Smooth muscle cell (in vitro differentiated cells): ENCODE results near the gene NAGLU. TPM values are rescaled to one million over a fixed set of nuclear protein-coding genes. Genes with fewer than 3 reads are reported as not detected.

Experiments
- DNase-seq: peaks from one replicate; lab custom pipeline; 2025; ENCODE audit not compliant: unreplicated experiment; lab: John Stamatoyannopoulos, UW
- H2AFZ ChIP-seq: fragments of 200-600 bp; sonication (generic); 2 replicates; pipeline ENCODE4 v1.6.0; 2016; ENCODE audit warnings: antibody characterized with exemption, low read depth, mild to moderate bottlenecking
- H3F3A ChIP-seq: fragments of 200-600 bp; sonication (generic); 2 replicates; pipeline ENCODE4 v1.6.0; 2017; ENCODE audit warnings: antibody characterized with exemption, low read depth
- H3K27ac ChIP-seq: fragments of 200-600 bp; sonication (generic); 2 replicates; pipeline ENCODE4 v1.5.1; 2016; ENCODE audit warnings: low read depth, mild to moderate bottlenecking
- H3K27me3 ChIP-seq: fragments of 200-600 bp; sonication (generic); 2 replicates; pipeline ENCODE4 v1.6.1; 2016; ENCODE audit warnings: low read depth, mild to moderate bottlenecking
- H3K36me3 ChIP-seq: fragments of 200-600 bp; sonication (generic); 2 replicates; pipeline ENCODE4 v1.5.1; 2016; ENCODE audit warnings: low read depth
- H3K4me1 ChIP-seq: fragments of 200-600 bp; sonication (generic); 2 replicates; pipeline ENCODE4 v1.5.1; 2016; ENCODE audit warnings: low read depth
- H3K4me2 ChIP-seq: fragments of 200-600 bp; sonication (generic); 2 replicates; pipeline ENCODE4 v1.6.0; 2016; ENCODE audit warnings: mild to moderate bottlenecking
- H3K4me3 ChIP-seq: fragments of 200-600 bp; sonication (generic); 2 replicates; pipeline ENCODE4 v1.5.1; 2016; ENCODE audit warnings: mild to moderate bottlenecking
- H3K79me2 ChIP-seq: fragments of 200-600 bp; sonication (generic); 2 replicates; pipeline ENCODE4 v1.6.0; 2016; ENCODE audit warnings: low read depth, mild to moderate bottlenecking
- H3K9ac ChIP-seq: fragments of 200-600 bp; sonication (generic); 2 replicates; pipeline ENCODE4 v1.6.0; 2016; ENCODE audit warnings: low read depth
- H3K9me3 ChIP-seq: fragments of 200-600 bp; sonication (generic); replicated peaks from 2 replicates; pipeline ENCODE4 v1.5.1; 2016; ENCODE audit warnings: low read depth
- H4K20me1 ChIP-seq: fragments of 200-600 bp; sonication (generic); 2 replicates; pipeline ENCODE4 v1.6.0; 2016; ENCODE audit warnings: low read depth
- CTCF ChIP-seq: fragments of 200-600 bp; sonication (generic); IDR thresholded peaks from 2 replicates; pipeline ENCODE4 v1.5.1; 2017; ENCODE audit warnings: borderline replicate concordance, mild to moderate bottlenecking, antibody characterized with exemption; ENCODE audit not compliant: insufficient read depth, poor library complexity, severe bottlenecking
- WGBS: methylation state at CpG from one replicate; pipeline ENCODE4 v1.1.7; 2016; ENCODE audit warnings: low lambda C conversion rate; 5-methylcytosine and 5-hydroxymethylcytosine counted together
- polyA plus RNA-seq: library from polyadenylated mRNA; unstranded; fragments of >200 nt; fragmentation: Nextera tagmentation; extraction: Ambion mirVana; gene quantifications from 2 replicates; pipeline ENCODE4 v1.2.1, GENCODE V29; 2016
- total RNA-seq: library from RNA; depleted of rRNA; stranded (reverse); fragments of >200 nt; gene quantifications from 2 replicates; pipeline ENCODE4 v1.2.3, GENCODE V29; 2014

The NAGLU gene
- total and polyA plus RNA-seq, 2 experiments from 2014 or later, result 23.0 to 51.6 TPM

GRCh38 chr17:42521036-42521435 is 15.0 kb upstream of the NAGLU start:
- Histone ChIP-seq H3F3A (peaks cover 13% of the 10 kb centered on the region), H3K4me3 (no peak overlapping the region), H3K4me1 (peaks cover 36% of the 10 kb centered on the region), H3K9ac (peak overlapping the region; percentile 37), H3K79me2 (no peaks in the 10 kb centered on the region), H2AFZ (no peak overlapping the region), H3K9me3 (no peaks in the 10 kb centered on the region), H4K20me1 (no peaks in the 10 kb centered on the region), H3K27ac (peak overlapping the region; percentile 98), H3K36me3 (no peaks in the 10 kb centered on the region), H3K27me3 (no peaks in the 10 kb centered on the region), H3K4me2 (peak overlapping the region; percentile 69)
- TF ChIP-seq CTCF, result no peak
- no peak for DNase-seq
- 78% methylated on average over 8 of the region's 8 CpGs for WGBS

- H3K27ac ChIP-seq, result peak overlapping the region; percentile 98
- no peaks in the 10 kb centered on the region for H3K9me3 ChIP-seq
- WGBS, result 90% methylated on average over 11 of the region's 11 CpGs
- no peak overlapping the region for H2AFZ ChIP-seq
- H3K36me3 ChIP-seq, result no peaks in the 10 kb centered on the region
- no peak overlapping the region for H3K9ac ChIP-seq
- no peak for DNase-seq
- no peaks in the 10 kb centered on the region for H4K20me1 ChIP-seq
- H3K4me1 ChIP-seq, result peaks cover 36% of the 10 kb centered on the region
- TF ChIP-seq CTCF, result no peak
- peaks cover 13% of the 10 kb centered on the region for H3F3A ChIP-seq
- H3K27me3 ChIP-seq, result no peaks in the 10 kb centered on the region
- peak overlapping the region; percentile 69 for H3K4me2 ChIP-seq
- no peak overlapping the region for H3K4me3 ChIP-seq
- no peaks in the 10 kb centered on the region for H3K79me2 ChIP-seq
Measured at GRCh38 chr17:42521666-42522262, 14.3 kb upstream of the NAGLU start.

- no peak overlapping the region for H2AFZ ChIP-seq
- H3K79me2 ChIP-seq, result no peaks in the 10 kb centered on the region
- H3K9ac ChIP-seq, result no peak overlapping the region
- H3F3A ChIP-seq, result peaks cover 11% of the 10 kb centered on the region
- peak overlapping the region; percentile 98 for H3K27ac ChIP-seq
- peaks cover 36% of the 10 kb centered on the region for H3K4me1 ChIP-seq
- H3K4me2 ChIP-seq, result peak overlapping the region; percentile 69
- H3K9me3 ChIP-seq, result no peaks in the 10 kb centered on the region
- no peaks in the 10 kb centered on the region for H3K36me3 ChIP-seq
- no peak for TF ChIP-seq CTCF
- no peak overlapping the region for H3K4me3 ChIP-seq
- WGBS, result 95% methylated on average over 9 of the region's 9 CpGs
- H4K20me1 ChIP-seq, result no peaks in the 10 kb centered on the region
- H3K27me3 ChIP-seq, result no peaks in the 10 kb centered on the region
- no peak for DNase-seq
Measured at GRCh38 chr17:42522263-42522790, 13.7 kb upstream of the NAGLU start.

- 98% methylated on average over 8 of the region's 8 CpGs for WGBS
- H3K9me3 ChIP-seq, result no peaks in the 10 kb centered on the region
- no peak overlapping the region for H3K4me3 ChIP-seq
- no peak for DNase-seq
- H3K27ac ChIP-seq, result peak overlapping the region; percentile 98
- peaks cover 36% of the 10 kb centered on the region for H3K4me1 ChIP-seq
- no peaks in the 10 kb centered on the region for H3K36me3 ChIP-seq
- H3K4me2 ChIP-seq, result no peak overlapping the region
- TF ChIP-seq CTCF, result no peak
- H3K27me3 ChIP-seq, result no peaks in the 10 kb centered on the region
- H4K20me1 ChIP-seq, result no peaks in the 10 kb centered on the region
- no peak overlapping the region for H2AFZ ChIP-seq
- no peak overlapping the region for H3K9ac ChIP-seq
- H3F3A ChIP-seq, result peaks cover 6% of the 10 kb centered on the region
- H3K79me2 ChIP-seq, result no peaks in the 10 kb centered on the region
Measured at GRCh38 chr17:42522798-42523278, 13.2 kb upstream of the NAGLU start.
